ENCODE results near the gene NGDN.
A peak's percentile ranks its signal among the peaks of the same experiment; 100 is the strongest.

- TF ChIP-seq CTCF (IDR thresholded peaks at IDR 0.05) (peak; percentile 73 to 96 (median 90)), POLR2A (IDR thresholded peaks at IDR 0.05) (peak in 1 of 2 donors; percentile 46)
These were observed at the start of gene NGDN for GRCh38 chr14:23469127-23469905.

Measured in heart left ventricle (tissue), 13 donors.